HG03354 (cell line): Measurements from ENCODE around the gene P2RX5.

Experiments
- ATAC-seq: cut with Tn5 transposase; IDR thresholded peaks from one replicate; pipeline ENCODE4 v1.9.1; 2021; ENCODE audit warnings: mild to moderate bottlenecking; ENCODE audit not compliant: unreplicated experiment, poor library complexity, severe bottlenecking

P2RX5 gene

GRCh38 chr17:3688027-3688553 is 7.9 kb downstream of the P2RX5 start:
- ATAC-seq = no peak

DNA sequence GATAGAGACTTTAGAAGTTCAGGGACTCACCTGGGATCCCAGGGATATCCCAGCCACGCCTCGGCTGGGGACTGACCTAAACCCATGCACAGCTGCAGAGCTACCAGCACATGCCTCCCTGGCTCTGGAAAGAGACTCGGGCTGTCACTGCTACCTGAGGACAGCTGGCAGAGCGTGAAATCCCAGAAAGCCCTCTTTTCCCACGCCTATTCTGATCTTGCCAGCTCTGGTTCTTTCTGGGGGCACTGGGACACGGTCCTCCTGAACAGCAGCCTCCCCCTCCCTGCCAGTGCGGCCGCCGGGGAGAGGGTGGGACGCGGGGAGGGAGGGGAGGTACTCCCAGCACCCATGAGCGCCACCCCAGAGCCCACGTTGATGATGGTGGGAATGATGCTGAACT is 10.8 kb downstream of the P2RX5 start:
- ATAC-seq = no peak

- peak; percentile 63 for ATAC-seq
These were observed 12.9 kb downstream of the P2RX5 start for GRCh38 chr17:3683054-3683511.

DNA sequence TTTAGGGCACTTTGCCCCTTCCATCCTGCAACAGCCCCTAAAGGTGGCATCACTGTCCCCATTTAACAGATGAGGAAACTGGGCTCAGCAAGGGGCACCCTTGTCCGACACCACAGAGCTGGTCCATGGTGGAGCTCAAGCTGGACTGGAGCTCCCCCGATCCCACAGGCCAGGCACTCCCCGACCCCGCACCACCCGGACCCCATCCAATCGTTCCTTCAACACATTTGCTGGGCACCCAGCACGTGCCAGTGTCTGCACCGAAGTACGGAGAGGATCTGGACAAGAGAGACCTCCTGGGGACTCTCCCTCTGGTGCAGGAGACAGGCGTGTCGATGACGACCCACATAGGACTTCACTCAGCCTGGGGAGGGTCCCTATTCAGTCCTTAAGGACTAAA is 13.9 kb downstream of the P2RX5 start:
- ATAC-seq = no peak

GRCh38 chr17:3681565-3681964 is 14.4 kb downstream of the P2RX5 start:
- no peak for ATAC-seq

GRCh38 chr17:3681057-3681456 is 14.9 kb downstream of the P2RX5 start:
- ATAC-seq = no peak

DNA sequence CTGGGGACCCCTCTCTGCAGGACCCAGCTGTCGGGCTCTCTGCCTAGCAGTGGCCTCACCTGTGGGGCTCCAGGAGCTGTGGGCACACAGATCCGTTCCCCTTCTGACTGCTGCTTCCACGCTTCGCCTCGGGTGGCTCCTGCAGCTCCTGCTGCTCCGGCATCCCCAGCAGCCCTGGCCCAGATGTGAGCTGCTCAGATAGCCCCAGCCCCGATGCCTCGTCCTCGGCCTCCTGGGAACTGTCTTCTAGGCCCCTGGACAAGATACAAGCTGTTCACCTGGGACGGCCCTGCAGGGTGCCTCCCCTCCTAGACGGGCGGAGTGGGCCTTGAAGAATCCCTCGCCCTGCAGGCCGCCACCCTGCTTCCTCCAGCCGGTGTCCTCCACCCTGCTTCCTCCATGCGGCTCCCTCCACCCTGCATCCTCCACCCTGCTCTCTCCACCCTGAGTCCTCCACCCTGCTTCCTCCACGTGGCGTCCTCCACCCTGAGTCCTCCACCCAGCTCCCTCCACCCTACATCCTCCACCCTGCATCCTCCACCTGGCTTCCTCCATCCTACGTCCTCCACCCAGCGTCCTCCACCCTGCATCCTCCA is 16.3 kb downstream of the P2RX5 start:
- no peak for ATAC-seq

DNA sequence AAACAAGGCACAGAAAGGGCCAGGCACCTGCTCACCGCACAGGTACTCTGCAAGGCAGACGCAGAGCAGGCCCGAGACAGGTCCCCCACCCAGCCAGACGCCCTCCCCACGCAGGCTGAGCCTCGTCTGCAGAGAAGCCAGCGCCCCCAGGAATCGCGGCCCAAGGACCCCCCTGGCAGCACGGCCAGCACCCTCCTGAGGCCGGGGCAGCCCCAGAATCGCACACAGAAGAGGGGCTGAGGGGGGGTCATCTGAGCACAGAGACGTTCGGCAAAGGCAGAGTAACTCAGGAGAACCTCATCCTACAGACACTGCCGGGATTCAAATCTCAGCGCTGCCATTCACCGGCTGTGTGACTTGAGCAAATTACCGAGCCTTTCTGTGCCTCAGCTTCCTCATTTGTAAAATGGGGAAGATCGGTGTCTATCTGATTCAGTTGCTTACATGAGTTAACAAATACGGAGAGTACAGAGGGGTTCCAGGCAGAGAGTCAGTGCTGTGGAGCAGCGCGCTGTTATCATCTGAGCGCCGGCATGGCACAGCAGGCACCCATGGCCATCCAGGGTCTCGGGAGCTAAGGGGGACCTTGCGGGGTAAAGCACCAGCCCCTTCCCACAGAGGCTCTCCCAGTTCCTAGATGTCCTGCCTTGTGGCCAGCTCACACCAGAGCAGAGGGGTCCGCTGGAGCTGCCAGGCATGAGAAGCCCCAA is 17.0 kb downstream of the P2RX5 start:
- ATAC-seq = no peak

DNA sequence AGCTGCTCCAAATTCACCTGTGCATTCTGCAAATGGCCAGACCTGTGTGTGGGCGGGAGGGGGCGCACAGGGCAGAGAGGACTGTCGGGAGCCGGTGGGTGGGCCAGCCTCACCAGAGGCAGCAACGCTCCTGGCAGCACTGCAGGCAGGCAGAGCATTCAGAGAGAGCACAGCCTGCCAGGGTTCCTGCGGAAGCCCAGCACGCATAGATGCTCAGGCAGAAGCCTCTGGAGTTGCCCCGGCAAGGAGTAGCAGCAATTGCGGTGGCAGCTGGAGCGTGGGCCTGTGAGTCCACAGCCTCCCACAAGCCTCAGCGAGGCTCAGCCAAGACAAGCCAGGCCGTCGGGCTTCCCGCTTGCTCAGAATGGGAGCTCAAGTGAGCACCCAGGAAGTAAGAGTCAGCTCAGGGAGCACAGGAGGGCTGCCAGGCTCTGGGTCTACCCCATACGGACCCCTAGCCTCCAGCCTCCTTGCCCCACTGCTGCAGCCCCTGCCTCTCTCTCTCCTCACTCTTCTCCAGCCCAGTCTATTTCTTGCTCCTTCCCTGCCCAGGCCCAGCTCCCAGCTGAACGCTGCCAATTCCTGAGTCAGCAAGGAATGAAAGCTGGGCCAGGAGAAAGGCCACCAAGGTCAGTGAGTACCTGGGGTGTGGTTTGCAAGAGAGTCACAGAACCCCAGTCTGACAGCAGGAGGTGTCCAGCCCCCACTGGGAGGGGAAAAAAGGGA is 17.7 kb downstream of the P2RX5 start:
- ATAC-seq = no peak

GRCh38 chr17:3675886-3676285 is 20.1 kb downstream of the P2RX5 start:
- ATAC-seq = no peak

- ATAC-seq = no peak
These were observed 23.4 kb downstream of the P2RX5 start for GRCh38 chr17:3672571-3672970.

DNA sequence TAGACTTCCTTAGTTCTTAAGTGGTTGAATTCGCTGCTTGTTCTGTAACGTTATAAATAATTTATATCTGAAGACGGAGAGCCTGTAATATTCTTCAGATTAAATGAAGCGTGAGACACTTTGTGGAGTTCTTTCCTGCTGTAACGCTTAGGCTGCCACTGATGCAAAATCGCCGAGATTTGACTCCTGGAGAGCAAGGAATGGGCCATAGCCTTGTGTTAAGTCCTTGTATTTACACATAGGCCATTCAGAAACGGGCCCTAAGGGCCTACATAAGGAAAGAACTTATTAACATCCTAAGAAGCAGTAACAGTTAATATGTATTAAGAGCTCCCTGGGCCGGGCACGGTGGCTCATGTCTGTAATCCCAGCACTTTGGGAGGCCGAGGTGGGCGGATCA is 26.4 kb downstream of the P2RX5 start:
- ATAC-seq = no peak

DNA sequence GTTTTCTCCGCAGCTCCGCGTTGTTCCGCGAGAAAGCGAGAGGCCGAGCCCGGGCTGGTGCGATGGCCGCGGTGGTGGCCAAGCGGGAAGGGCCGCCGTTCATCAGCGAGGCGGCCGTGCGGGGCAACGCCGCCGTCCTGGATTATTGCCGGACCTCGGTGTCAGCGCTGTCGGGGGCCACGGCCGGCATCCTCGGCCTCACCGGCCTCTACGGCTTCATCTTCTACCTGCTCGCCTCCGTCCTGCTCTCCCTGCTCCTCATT is 26.9 kb downstream of the P2RX5 start:
- peak; percentile 17 for ATAC-seq

DNA sequence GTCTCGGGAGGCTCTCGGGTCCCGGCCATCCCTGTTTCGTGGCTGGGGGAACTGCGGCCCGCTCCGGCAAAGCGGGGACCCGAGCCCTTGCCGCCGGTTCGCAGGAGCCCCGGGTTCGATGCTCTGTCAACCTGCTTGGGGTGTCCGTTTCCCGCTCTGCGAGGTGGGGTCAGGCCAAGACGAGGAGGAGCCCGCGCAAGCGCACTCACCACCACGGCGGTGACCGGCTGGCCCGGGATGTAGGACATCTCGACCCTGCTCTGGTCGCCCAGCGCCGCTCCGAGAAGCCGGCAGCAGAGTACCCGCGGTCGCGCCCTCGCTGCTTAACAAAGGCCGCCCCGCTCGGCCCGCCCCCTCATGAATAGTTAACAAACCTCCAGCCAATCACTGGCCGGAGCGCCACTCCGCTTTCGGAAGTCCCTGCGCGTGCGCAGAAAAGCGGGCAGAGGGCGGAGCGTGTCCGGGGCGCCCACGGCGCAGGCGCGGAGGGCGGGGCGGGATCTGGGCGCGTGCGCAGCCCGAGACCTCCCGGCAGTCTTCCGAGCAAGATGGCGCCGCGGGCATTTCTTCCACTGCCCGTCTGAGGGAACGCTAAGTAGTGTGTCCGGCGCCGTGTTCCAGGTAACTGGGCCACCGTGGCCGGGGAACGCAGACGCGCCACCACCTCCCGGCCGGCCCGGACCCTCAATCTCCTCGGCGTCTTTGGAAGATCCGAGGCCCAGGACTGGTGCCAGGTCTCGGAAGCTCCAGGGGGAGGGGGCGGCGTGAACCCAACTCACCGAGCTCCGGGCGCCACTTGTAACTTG is 27.5 kb downstream of the P2RX5 start, which contains the start of the genes EMC6 and TAX1BP3:
EMC6 (plus strand) TSS at position 534 of the 806 bp plus-strand sequence. CDS start 335 bp downstream, outside the sequence.
TAX1BP3 (minus strand) TSS at position 300 of the 806 bp plus-strand sequence; CDS start at position 248, 52 bp downstream.
- peak; percentile 90 for ATAC-seq

DNA sequence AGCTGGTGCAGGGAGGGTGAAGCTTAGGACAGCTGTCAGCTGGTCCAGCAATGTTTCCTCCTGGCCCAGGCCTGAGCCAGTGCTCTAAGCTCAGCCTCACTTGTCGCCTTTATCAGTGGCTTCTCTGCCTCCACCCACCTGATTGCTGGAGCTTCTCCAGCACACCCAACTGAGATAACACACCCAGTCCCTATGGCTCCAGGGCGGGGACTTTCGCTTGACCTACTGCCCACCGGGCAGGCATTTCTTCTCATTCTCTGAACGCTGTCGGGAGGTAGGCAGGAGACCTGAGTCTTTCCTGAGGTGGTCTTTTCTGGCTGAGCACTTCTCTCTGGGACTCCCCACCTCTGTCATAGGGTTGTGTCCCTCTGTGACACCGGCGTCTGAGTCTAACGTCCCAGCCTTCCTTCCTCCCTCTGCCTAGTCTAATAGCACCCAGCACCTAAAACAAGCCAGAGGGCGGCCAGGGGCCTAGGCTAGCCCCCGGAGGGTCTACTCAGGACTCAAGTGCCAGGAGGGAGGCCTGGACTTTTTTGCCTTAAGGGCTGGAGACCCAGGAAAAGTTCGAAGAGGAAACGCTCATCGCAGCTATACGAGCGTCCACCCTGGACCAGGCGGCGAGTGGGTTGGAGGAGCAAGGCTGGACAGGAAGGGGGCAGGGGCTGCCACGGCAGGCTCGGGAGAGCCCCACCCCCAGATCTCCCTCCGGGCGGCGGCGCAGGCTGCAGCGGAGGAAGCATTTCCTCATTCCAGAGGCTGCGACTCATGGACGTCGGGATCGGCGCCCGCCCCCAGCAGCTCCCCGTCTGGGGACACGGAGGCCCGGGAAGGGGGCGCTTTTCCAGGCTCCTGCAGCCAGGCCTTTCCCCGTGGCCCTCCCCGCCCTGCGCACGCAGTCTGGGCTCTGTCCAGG is 28.3 kb downstream of the P2RX5 start:
- ATAC-seq = peak; percentile 4

GRCh38 chr17:3666516-3666915 is 29.4 kb downstream of the P2RX5 start:
- no peak for ATAC-seq

GRCh38 chr17:3665834-3666233 is 30.1 kb downstream of the P2RX5 start:
- no peak for ATAC-seq

GRCh38 chr17:3663102-3664011 is 32.6 kb downstream of the P2RX5 start:
- ATAC-seq = no peak
